Ascending aorta (tissue), 2 donors: ENCODE results near the gene UBE2D2. TPM values are rescaled to one million over a fixed set of nuclear protein-coding genes. Genes with fewer than 3 reads are reported as not detected.
"Not testable (repeated sequence)": the region's sequence is repeated elsewhere in the genome, so short reads cannot be mapped to it uniquely, and the experiment has no call there.

Source experiments
- DNase-seq, 2 donors: peaks; one replicate each; pipeline ENCODE4 v3.0.0-alpha.2; 2019; ENCODE audit warnings: low spot score in 2 of 2
- H3K27ac ChIP-seq, 2 donors: fragments of 200-600 bp; sonication (generic); one replicate each; pipeline ENCODE4 v1.5.1; 2016 to 2017; ENCODE audit warnings: mild to moderate bottlenecking in 1 of 2
- H3K27me3 ChIP-seq: fragments of 200-600 bp; sonication (generic); one replicate; pipeline ENCODE4 v1.5.1; 2017
- H3K36me3 ChIP-seq, 2 donors: fragments of 200-600 bp; sonication (generic); one replicate each; pipeline ENCODE4 v1.5.1; 2016
- H3K4me1 ChIP-seq, 2 donors: fragments of 200-600 bp; sonication (generic); one replicate each; pipeline ENCODE4 v1.5.1; 2016 to 2017; ENCODE audit warnings: mild to moderate bottlenecking in 1 of 2
- H3K4me3 ChIP-seq, 2 donors: fragments of 200-600 bp; sonication (generic); one replicate each; pipeline ENCODE4 v1.5.1; 2016 to 2017; ENCODE audit warnings: mild to moderate bottlenecking in 1 of 2
- H3K9me3 ChIP-seq, 2 donors: fragments of 200-600 bp; sonication (generic); one replicate each; pipeline ENCODE4 v1.5.1; 2016
- CTCF ChIP-seq, 3 experiments: fragments of 200-600 bp in 2 of 3; fragments of 450-650 bp in 1 of 3; sonication (generic) in 2 of 3; IDR thresholded peaks; one replicate each; pipeline ENCODE4 v1.5.1; 2016 to 2019; ENCODE audit warnings: antibody characterized with exemption in 3 of 3, mild to moderate bottlenecking in 1 of 3, moderate library complexity in 1 of 3
- intact Hi-C: fragments of 100-400 bp; cut with DNase I; formaldehyde crosslinking; loops from one replicate; pipeline ENCODE4 v1.15.1; 2023
- total RNA-seq: library from RNA; depleted of rRNA; stranded (reverse); fragments of >200 nt; gene quantifications from one replicate; pipeline ENCODE4 v1.1.0, GENCODE V29; 2016

The UBE2D2 gene
- total RNA-seq, 1 donor from 2014 or later: 65.9 TPM

- H3K36me3 ChIP-seq, H3K4me1 ChIP-seq, H3K9me3 ChIP-seq, H3K27me3 ChIP-seq, H3K27ac ChIP-seq, intact Hi-C loops, H3K4me3 ChIP-seq, DNase-seq: not testable (repeated sequence)
These were observed 32.4 kb upstream of the UBE2D2 start for GRCh38 chr5:139528695-139529094.

- H3K4me1 ChIP-seq, H3K4me3 ChIP-seq, H3K9me3 ChIP-seq, H3K27me3 ChIP-seq, intact Hi-C loops, H3K36me3 ChIP-seq, H3K27ac ChIP-seq, DNase-seq: not testable (repeated sequence)
These were observed 31.1 kb upstream of the UBE2D2 start for GRCh38 chr5:139530079-139530478.

- H3K4me1 ChIP-seq: no peaks in the 10 kb centered on the region
- no peak for DNase-seq
- no peaks in the 10 kb centered on the region for H3K27me3 ChIP-seq
- intact Hi-C loops: no loop called here
- H3K9me3 ChIP-seq: no peaks in the 10 kb centered on the region
- no peak overlapping the region for H3K27ac ChIP-seq
- no peak overlapping the region for H3K4me3 ChIP-seq
- no peaks in the 10 kb centered on the region for H3K36me3 ChIP-seq
- TF ChIP-seq CTCF (IDR thresholded peaks at IDR 0.05): no peak
These were observed 29.4 kb upstream of the UBE2D2 start for GRCh38 chr5:139531772-139532169.

- peak overlapping the region in 1 of 2 donors; percentile 7 for H3K4me3 ChIP-seq
These were observed 17.6 kb upstream of the UBE2D2 start for GRCh38 chr5:139543423-139543991.

GRCh38 chr5:139546593-139546992 lies 14.5 kb upstream of the UBE2D2 start:
- H3K27me3 ChIP-seq, H3K4me3 ChIP-seq, H3K27ac ChIP-seq, H3K36me3 ChIP-seq, H3K9me3 ChIP-seq, intact Hi-C loops, H3K4me1 ChIP-seq, DNase-seq: not testable (repeated sequence)

More at GRCh38 chr5:139543423-139543991, 17.6 kb upstream of the UBE2D2 start:
- Histone ChIP-seq H3K27ac (no peak overlapping the region), H3K36me3 (no peaks in the 10 kb centered on the region), H3K4me1 (no peaks in the 10 kb centered on the region), H3K9me3 (no peaks in the 10 kb centered on the region), H3K27me3 (no peaks in the 10 kb centered on the region)
- DNase-seq: peak; percentile 19 to 80
- intact Hi-C loops: no loop called here
- peak in 2 of 3 experiments; percentile 21 to 22 for TF ChIP-seq CTCF (IDR thresholded peaks at IDR 0.05)

GRCh38 chr5:139549162-139549894 lies 11.8 kb upstream of the UBE2D2 start:
- no peaks in the 10 kb centered on the region for H3K4me1 ChIP-seq
- no peaks in the 10 kb centered on the region for H3K27me3 ChIP-seq
- no peaks in the 10 kb centered on the region for H3K36me3 ChIP-seq
- intact Hi-C loops: no loop called here
- no peak for DNase-seq
- H3K4me3 ChIP-seq: no peak overlapping the region
- H3K27ac ChIP-seq: no peak overlapping the region
- no peak for TF ChIP-seq CTCF (IDR thresholded peaks at IDR 0.05)
- no peaks in the 10 kb centered on the region for H3K9me3 ChIP-seq

- H3K4me3 ChIP-seq, H3K27ac ChIP-seq, H3K27me3 ChIP-seq, H3K36me3 ChIP-seq, H3K4me1 ChIP-seq, H3K9me3 ChIP-seq, intact Hi-C loops, DNase-seq: not testable (repeated sequence)
These were observed 10.9 kb upstream of the UBE2D2 start for GRCh38 chr5:139550051-139550872.
